Breast epithelium (tissue), 4 donors: ENCODE results near the gene ATG16L2. TPM values are rescaled to one million over a fixed set of nuclear protein-coding genes. Genes with fewer than 3 reads are reported as not detected.
"Not testable (repeated sequence)": the region's sequence is repeated elsewhere in the genome, so short reads cannot be mapped to it uniquely, and the experiment has no call there.

Experiments
- DNase-seq, 2 donors: peaks; one replicate each; pipeline ENCODE4 v3.0.0-alpha.2; 2019; ENCODE audit warnings: low spot score in 2 of 2
- H3K27ac ChIP-seq, 2 donors: fragments of 200-600 bp; sonication (generic) in 1 of 2; one replicate each; pipeline ENCODE4 v1.5.1; 2016 to 2019; ENCODE audit warnings: mild to moderate bottlenecking in 1 of 2
- H3K27me3 ChIP-seq, 2 donors: fragments of 200-600 bp; sonication (generic) in 1 of 2; one replicate each; pipeline versions ENCODE4 v1.5.1 to v1.6.0; 2017 to 2019; ENCODE audit warnings: control low read depth in 1 of 2, mild to moderate bottlenecking in 1 of 2
- H3K36me3 ChIP-seq: fragments of 200-600 bp; one replicate; pipeline ENCODE4 v1.5.1; 2019
- H3K4me1 ChIP-seq, 2 donors: fragments of 200-600 bp; sonication (generic); one replicate each; pipeline ENCODE4 v1.5.1; 2016 to 2019; ENCODE audit warnings: control low read depth in 1 of 2
- H3K4me3 ChIP-seq, 3 donors: fragments of 200-600 bp; sonication (generic); 1 replicate in 2 of 3; 2 replicates in 1 of 3; pipeline ENCODE4 v1.5.1; 2016 to 2019; ENCODE audit warnings: mild to moderate bottlenecking in 3 of 3, moderate library complexity in 2 of 3
- H3K9me3 ChIP-seq, 2 donors: fragments of 200-600 bp; sonication (generic) in 1 of 2; one replicate each; pipeline ENCODE4 v1.5.1; 2016 to 2019; ENCODE audit warnings: control low read depth in 1 of 2
- POLR2A ChIP-seq: fragments of 450-650 bp; IDR thresholded peaks from one replicate; pipeline ENCODE4 v1.6.1; 2016; ENCODE audit warnings: antibody characterized with exemption, mild to moderate bottlenecking, moderate library complexity
- POLR2AphosphoS5 ChIP-seq, 3 donors: sonication (generic); formaldehyde crosslinking; IDR thresholded peaks; one replicate each; pipeline ENCODE4 v1.6.1; 2017; ENCODE audit warnings: antibody characterized with exemption in 3 of 3
- intact Hi-C: fragments of 100-400 bp; cut with DNase I; formaldehyde crosslinking; loops from one replicate; pipeline ENCODE4 v1.15.1; 2023; ENCODE audit warnings: low total_unique reads
- total RNA-seq, 3 donors: library from RNA; depleted of rRNA; stranded (reverse); fragments of >200 nt; gene quantifications; one replicate each; pipeline ENCODE4 v1.1.0, GENCODE V29; 2016
- TF ChIP-seq, protein P1 (sequence below), 3 donors: fragments of 450-650 bp; IDR thresholded peaks; one replicate each; pipeline ENCODE4 v1.5.1; 2016 to 2017; ENCODE audit warnings: antibody characterized with exemption in 3 of 3, mild to moderate bottlenecking in 3 of 3, moderate library complexity in 3 of 3

ATG16L2 gene
- total RNA-seq, 3 donors from 2014 or later, result 18.7 to 39.2 (median 28.2) TPM

DNA sequence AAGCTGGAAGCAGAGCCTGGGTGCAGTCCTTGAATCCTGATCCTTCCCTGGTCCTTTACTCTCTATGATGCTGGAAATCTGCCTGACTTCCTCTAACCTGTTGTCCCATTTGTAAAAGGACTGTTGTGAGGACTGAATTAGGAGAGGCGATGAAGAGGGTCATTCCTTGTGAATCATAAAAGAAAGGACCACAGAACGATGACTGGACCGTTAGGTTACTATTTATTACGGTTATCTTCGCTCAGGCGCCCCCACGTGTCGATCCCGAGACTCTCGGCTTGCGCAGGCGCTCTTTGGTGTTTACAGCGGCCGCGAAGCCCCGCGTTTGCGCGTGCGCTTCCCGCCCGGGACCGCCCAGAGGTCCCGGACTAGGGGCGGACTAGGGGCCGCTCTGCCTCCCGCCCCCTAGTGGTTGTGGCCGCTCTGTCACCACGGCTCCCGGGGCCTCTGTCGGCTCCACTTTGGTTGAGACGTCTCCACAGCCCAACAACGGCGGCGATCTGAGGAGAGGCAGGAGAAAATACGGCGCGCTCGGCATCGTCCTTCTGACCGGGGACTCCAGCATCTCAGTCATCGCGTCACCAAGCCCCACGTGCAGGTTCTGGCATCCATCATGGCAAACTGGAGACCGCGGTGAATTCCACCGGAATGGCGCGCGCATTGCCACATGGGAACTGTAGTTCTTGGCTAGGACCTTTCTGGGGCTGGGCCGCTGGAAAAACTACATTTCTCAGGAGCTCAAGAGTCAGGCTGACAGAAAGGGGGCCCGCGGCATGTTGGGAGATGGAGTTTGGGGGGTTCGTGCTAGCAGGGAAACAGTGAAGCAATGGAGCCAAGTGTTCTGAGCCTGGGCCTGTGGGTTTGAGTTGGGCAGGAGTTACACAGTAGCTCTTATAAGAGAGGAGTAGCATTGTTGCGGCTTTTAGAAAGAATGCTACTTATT lies 20.5 kb upstream of the ATG16L2 start, which contains the start of gene STARD10:
Gene STARD10, minus strand, starts transcription at position 623 of the 943 bp plus-strand sequence. CDS start 12,866 bp downstream, outside the sequence.
- Histone ChIP-seq H3K9me3 (no peaks in the 10 kb centered on the region), H3K27ac (peak within 1 kb of the TSS; percentile 93 to 94)

DNA sequence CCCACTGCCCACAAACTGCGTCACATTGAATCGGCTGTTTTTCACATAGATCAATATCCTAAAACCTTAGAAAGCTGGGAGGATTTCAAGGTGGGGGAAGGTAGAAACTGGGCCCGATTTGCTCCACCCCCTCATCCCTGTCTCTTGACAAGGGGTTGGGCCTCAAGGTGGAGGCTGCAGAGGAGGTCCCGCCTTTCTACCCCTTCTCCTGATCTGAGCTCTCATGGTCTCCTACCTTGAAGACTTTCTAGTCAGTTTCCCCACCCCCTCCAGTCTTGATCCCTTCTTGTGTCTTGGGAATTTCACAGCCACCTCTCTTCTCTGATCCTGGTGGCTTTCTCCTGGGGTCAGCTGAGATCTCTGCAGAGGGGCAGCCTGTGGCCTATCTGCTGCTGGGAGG lies 15.8 kb upstream of the ATG16L2 start:
- intact Hi-C loops, result no loop called here

More for the DNA sequence above, 20.5 kb upstream of the ATG16L2 start, which contains the start of gene STARD10:
- Histone ChIP-seq H3K27me3 (no peaks in the 10 kb centered on the region), H3K36me3 (no peaks in the 10 kb centered on the region), H3K4me1 (peaks cover 0 to 4% of the 10 kb centered on the region in 2 donors), H3K4me3 (peak within 1 kb of the TSS; percentile 55 to 81 (median 65))
- TF ChIP-seq POLR2AphosphoS5 (IDR thresholded peaks at IDR 0.05) (peak; percentile 82 to 87 (median 85)), POLR2A (no peak)
- TF ChIP-seq, protein P1, sequence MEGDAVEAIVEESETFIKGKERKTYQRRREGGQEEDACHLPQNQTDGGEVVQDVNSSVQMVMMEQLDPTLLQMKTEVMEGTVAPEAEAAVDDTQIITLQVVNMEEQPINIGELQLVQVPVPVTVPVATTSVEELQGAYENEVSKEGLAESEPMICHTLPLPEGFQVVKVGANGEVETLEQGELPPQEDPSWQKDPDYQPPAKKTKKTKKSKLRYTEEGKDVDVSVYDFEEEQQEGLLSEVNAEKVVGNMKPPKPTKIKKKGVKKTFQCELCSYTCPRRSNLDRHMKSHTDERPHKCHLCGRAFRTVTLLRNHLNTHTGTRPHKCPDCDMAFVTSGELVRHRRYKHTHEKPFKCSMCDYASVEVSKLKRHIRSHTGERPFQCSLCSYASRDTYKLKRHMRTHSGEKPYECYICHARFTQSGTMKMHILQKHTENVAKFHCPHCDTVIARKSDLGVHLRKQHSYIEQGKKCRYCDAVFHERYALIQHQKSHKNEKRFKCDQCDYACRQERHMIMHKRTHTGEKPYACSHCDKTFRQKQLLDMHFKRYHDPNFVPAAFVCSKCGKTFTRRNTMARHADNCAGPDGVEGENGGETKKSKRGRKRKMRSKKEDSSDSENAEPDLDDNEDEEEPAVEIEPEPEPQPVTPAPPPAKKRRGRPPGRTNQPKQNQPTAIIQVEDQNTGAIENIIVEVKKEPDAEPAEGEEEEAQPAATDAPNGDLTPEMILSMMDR (IDR thresholded peaks at IDR 0.05), result peak; percentile 99 to 100 (median 100)
- intact Hi-C loops, result no loop called here
- DNase-seq, result peak; percentile 92 to 94

DNA sequence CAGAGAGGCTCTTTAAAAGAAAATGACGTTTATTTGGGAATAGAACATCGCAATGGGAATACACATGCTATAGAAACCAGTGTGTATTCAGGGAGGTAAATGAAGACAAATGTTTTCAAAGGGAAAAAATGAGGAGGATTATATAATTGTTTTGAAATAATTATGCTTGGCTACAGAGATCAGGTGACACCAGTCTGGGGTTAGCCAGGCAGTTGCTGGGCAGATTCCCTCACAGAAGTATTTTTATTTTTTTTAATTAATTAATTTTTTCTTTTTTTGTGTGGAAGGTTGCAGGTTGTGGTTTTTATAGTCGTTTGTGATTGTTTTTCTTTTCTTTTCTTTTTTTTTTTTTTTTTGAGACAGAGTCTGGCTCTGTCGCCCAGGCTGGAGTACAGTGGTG lies 14.8 kb upstream of the ATG16L2 start:
- Histone ChIP-seq H3K4me3 (no peak overlapping the region), H3K4me1 (no peaks in the 10 kb centered on the region), H3K36me3 (no peaks in the 10 kb centered on the region), H3K9me3 (no peaks in the 10 kb centered on the region), H3K27me3 (peaks cover 0 to 2% of the 10 kb centered on the region in 2 donors), H3K27ac (no peak overlapping the region)
- TF ChIP-seq, protein P1 (IDR thresholded peaks at IDR 0.05), result no peak
- TF ChIP-seq POLR2A, result no peak
- no peak for TF ChIP-seq POLR2AphosphoS5 (IDR thresholded peaks at IDR 0.05)
- no peak for DNase-seq
- intact Hi-C loops, result no loop called here

More for the DNA sequence above, 15.8 kb upstream of the ATG16L2 start:
- Histone ChIP-seq H3K27me3 (peaks cover 0 to 2% of the 10 kb centered on the region in 2 donors), H3K36me3 (no peaks in the 10 kb centered on the region), H3K4me1 (peaks cover 0 to under 1% of the 10 kb centered on the region in 2 donors), H3K9me3 (no peaks in the 10 kb centered on the region), H3K4me3 (no peak overlapping the region), H3K27ac (no peak overlapping the region)
- DNase-seq, result no peak
- TF ChIP-seq, protein P1 (IDR thresholded peaks at IDR 0.05), result no peak

DNA sequence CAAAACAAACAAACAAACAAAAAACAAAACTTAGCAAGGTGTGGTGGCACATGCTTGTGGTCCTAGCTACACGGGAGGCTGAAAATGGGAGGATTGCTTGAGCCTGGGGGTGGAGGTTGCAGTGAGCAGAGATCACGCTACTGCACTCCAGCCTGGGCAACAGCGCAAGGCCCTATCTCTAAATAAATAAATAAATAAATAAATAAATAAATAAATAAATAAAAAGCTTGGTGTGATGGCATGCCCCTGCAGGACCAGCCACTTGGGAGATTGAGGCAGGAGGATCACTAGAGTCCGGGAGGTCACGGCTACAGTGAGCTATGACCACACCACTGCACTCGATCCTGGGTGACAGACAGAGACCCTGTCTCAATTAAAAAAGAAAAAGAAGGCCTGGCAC lies 11.4 kb upstream of the ATG16L2 start:
- peaks cover 0 to 2% of the 10 kb centered on the region in 2 donors for H3K27me3 ChIP-seq
- DNase-seq, result no peak
- no peaks in the 10 kb centered on the region for H3K4me1 ChIP-seq
- no peaks in the 10 kb centered on the region for H3K36me3 ChIP-seq
- no peaks in the 10 kb centered on the region for H3K9me3 ChIP-seq
- no peak for TF ChIP-seq POLR2AphosphoS5 (IDR thresholded peaks at IDR 0.05)
- TF ChIP-seq, protein P1 (IDR thresholded peaks at IDR 0.05), result no peak
- no peak for TF ChIP-seq POLR2A
- intact Hi-C loops, result no loop called here
- H3K4me3 ChIP-seq, result no peak overlapping the region
- H3K27ac ChIP-seq, result no peak overlapping the region

DNA sequence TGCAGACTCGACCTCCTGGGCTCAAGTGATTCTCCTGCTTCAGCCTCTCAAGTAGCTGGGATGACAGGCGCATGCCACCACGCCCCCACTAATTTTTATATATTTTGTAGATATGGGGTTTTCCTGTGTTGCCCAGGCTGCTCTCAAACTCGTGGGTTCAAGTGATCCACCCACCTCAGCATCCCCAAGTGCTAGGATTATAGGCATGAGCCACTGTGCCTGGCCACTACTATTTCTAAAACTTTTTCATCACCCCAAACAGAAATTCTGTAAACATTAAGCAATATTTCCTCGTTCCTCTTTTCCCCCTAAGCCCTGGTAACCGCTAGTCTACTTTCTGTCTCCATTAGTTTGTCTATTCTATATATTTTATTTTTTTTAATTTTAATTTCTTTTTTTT lies 9.0 kb upstream of the ATG16L2 start:
- no peaks in the 10 kb centered on the region for H3K4me1 ChIP-seq
- H3K9me3 ChIP-seq, result no peaks in the 10 kb centered on the region
- TF ChIP-seq POLR2AphosphoS5 (IDR thresholded peaks at IDR 0.05) (no peak), POLR2A (no peak)
- TF ChIP-seq, protein P1 (IDR thresholded peaks at IDR 0.05), result no peak
- intact Hi-C loops, result no loop called here
- no peak overlapping the region for H3K27ac ChIP-seq
- DNase-seq, result no peak
- H3K36me3 ChIP-seq, result no peaks in the 10 kb centered on the region
- peaks cover 0 to 2% of the 10 kb centered on the region in 2 donors for H3K27me3 ChIP-seq
- H3K4me3 ChIP-seq, result no peak overlapping the region

DNA sequence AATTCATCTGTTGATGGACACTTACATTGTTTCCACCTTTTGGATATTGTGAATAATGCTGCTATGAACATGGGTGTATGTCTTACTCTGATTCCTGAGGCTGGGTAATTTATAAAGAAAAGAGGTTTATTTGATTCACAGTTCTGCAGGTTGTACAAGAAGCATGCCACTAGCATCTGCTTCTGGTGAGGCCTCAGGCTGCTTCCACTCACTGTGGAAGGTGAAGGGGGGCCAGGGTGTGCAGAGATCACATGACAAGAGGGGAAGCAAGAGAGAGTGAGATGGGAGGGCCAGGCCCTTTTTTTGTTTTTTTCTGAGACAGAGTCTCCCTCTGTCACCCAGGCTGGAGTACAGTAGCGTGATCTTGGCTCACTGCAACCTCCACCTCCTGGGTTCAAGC lies 7.8 kb upstream of the ATG16L2 start:
- H3K9me3 ChIP-seq, H3K4me1 ChIP-seq, H3K4me3 ChIP-seq, intact Hi-C loops, DNase-seq, H3K36me3 ChIP-seq, H3K27me3 ChIP-seq: not testable (repeated sequence)
- H3K27ac ChIP-seq, result peak overlapping the region in 1 of 2 donors; percentile 28
